Adrenal gland (tissue), 12 donors: ENCODE data around the gene SEC11A. TPM values are rescaled to one million over a fixed set of nuclear protein-coding genes. Genes with fewer than 3 reads are reported as not detected.

Experiments
- DNase-seq, 7 donors: peaks; one replicate each; pipeline ENCODE4 v3.0.0-alpha.2; 2019 to 2020
- H3K27ac ChIP-seq, 5 donors: fragments of 200-600 bp; sonication (generic) in 4 of 5; 1 replicate in 3 of 5; 2 replicates in 2 of 5; pipeline versions ENCODE4 v1.5.1 to v1.8.0; 2016 to 2020; ENCODE audit warnings: mild to moderate bottlenecking in 1 of 5
- H3K27me3 ChIP-seq: fragments of 200-600 bp; 2 replicates; pipeline ENCODE4 v1.8.0; 2021
- H3K36me3 ChIP-seq, 2 donors: fragments of 200-600 bp; replicated peaks in 1 of 2; 1 replicate in 1 of 2; 2 replicates in 1 of 2; pipeline versions ENCODE4 v1.5.1 to v1.8.0; 2018 to 2022
- H3K4me1 ChIP-seq, 2 donors: fragments of 200-600 bp; replicated peaks in 1 of 2; 1 replicate in 1 of 2; 2 replicates in 1 of 2; pipeline versions ENCODE4 v1.5.1 to v1.8.0; 2018 to 2021
- H3K4me3 ChIP-seq, 4 donors: fragments of 200-600 bp; sonication (generic) in 3 of 4; one replicate each; pipeline ENCODE4 v1.5.1; 2016 to 2018
- H3K9me3 ChIP-seq, 3 donors: fragments of 200-600 bp; sonication (generic) in 1 of 3; replicated peaks in 1 of 3; 1 replicate in 2 of 3; 2 replicates in 1 of 3; pipeline versions ENCODE4 v1.5.1 to v1.8.0; 2016 to 2021
- CTCF ChIP-seq, 6 experiments: fragments of 450-650 bp in 4 of 6; fragments of 200-600 bp in 2 of 6; sonication (generic) in 1 of 6; IDR thresholded peaks; 1 replicate in 5 of 6; 2 replicates in 1 of 6; pipeline versions ENCODE4 v1.5.1 to v1.8.0; 2016 to 2021; ENCODE audit warnings: antibody characterized with exemption in 6 of 6, mild to moderate bottlenecking in 2 of 6, moderate library complexity in 1 of 6
- POLR2A ChIP-seq, 2 donors: fragments of 450-650 bp; IDR thresholded peaks; one replicate each; pipeline ENCODE4 v1.6.1; 2017; ENCODE audit warnings: antibody characterized with exemption in 2 of 2, mild to moderate bottlenecking in 2 of 2, moderate library complexity in 1 of 2
- WGBS, 4 donors: extraction: QIAGEN DNeasy Blood & Tissue Kit in 2 of 4; methylation state at CpG; one replicate each; pipeline versions ENCODE4 v1.1.5 to v1.1.7; 2013 to 2017; 5-methylcytosine and 5-hydroxymethylcytosine counted together
- intact Hi-C, 2 donors: fragments of 100-400 bp; cut with DNase I; formaldehyde crosslinking; loops; one replicate each; pipeline versions ENCODE4 v1.14.1 to v1.15.0; 2022 to 2023
- polyA plus RNA-seq, 3 donors: library from polyadenylated mRNA; stranded (reverse); fragments of 200-250 nt in 2 of 3; fragments of 350-450 nt in 1 of 3; fragmentation: Illumina TruSeq in 1 of 3; extraction: RNeasy Lipid Tissue Mini Kit (QIAGEN cat#74804) in 1 of 3; gene quantifications; one replicate each; pipeline ENCODE4 v1.2.3, GENCODE V29; 2013 to 2014
- total RNA-seq, 9 donors: library from RNA; depleted of rRNA in 4 of 9; stranded (reverse); fragments of >200 nt in 4 of 9; fragments of 120-200 nt in 1 of 9; fragmentation: NEBNext Ultra II Directional in 1 of 9; extraction: Animal tissue kit (Norgen Biotek cat#: 25700) in 1 of 9; gene quantifications; one replicate each; pipeline versions ENCODE4 v1.1.0 to v1.2.4, GENCODE V29; 2013 to 2023
- donor health status: healthy with polysubstance abuse.
- donor health status: Bipolar disorder and iron deficiency.
- donor health status: DM: yes; HTN: yes; CAD: no.
- donor health status: DM: no; HTN: no; CAD: no.
- donor health status: DM: no; HTN: no; CAD: no.
- donor health status: DM: yes; HTN: yes; CAD: no.

Gene SEC11A
- total and polyA plus RNA-seq, 12 donors: 130 to 240 (median 168) TPM

- peaks cover 0 to 29% of the 10 kb centered on the region in 2 donors for H3K36me3 ChIP-seq
- no peak for DNase-seq
- peak overlapping the region in 2 of 5 donors; percentile 5 to 46 for H3K27ac ChIP-seq
- no peak for TF ChIP-seq POLR2A (IDR thresholded peaks at IDR 0.05)
- TF ChIP-seq CTCF (IDR thresholded peaks at IDR 0.05): no peak
- H3K4me3 ChIP-seq: no peak overlapping the region
- no peaks in the 10 kb centered on the region for H3K27me3 ChIP-seq
- no peaks in the 10 kb centered on the region for H3K9me3 ChIP-seq
- intact Hi-C loops: no loop called here
- 82 to 89% (median 85%) methylated on average over 2 of the region's 2 CpGs for WGBS, 4 donors
- peaks cover 0 to 5% of the 10 kb centered on the region in 2 donors for H3K4me1 ChIP-seq
These were observed 49.6 kb downstream of the SEC11A start for GRCh38 chr15:84666373-84666772.

- DNase-seq: no peak
- H3K4me3 ChIP-seq: no peak overlapping the region
- TF ChIP-seq CTCF (IDR thresholded peaks at IDR 0.05) (no peak), POLR2A (IDR thresholded peaks at IDR 0.05) (no peak)
- H3K27me3 ChIP-seq: no peaks in the 10 kb centered on the region
- no peak overlapping the region for H3K27ac ChIP-seq
- intact Hi-C loops: no loop called here
- no peaks in the 10 kb centered on the region for H3K9me3 ChIP-seq
- WGBS, 4 donors: 93 to 99% (median 96%) methylated on average over 10 of the region's 10 CpGs
- H3K4me1 ChIP-seq: peaks cover 5 to 18% of the 10 kb centered on the region in 2 donors
- H3K36me3 ChIP-seq: peaks cover 0 to 6% of the 10 kb centered on the region in 2 donors
These were observed 54.9 kb downstream of the SEC11A start for GRCh38 chr15:84661001-84661400.

- Histone ChIP-seq H3K4me3 (no peak overlapping the region), H3K27ac (no peak overlapping the region), H3K9me3 (no peaks in the 10 kb centered on the region), H3K27me3 (no peaks in the 10 kb centered on the region), H3K36me3 (no peaks in the 10 kb centered on the region), H3K4me1 (peaks cover 5 to 22% of the 10 kb centered on the region in 2 donors)
- 84 to 89% (median 87%) methylated on average over 4 of the region's 4 CpGs for WGBS, 4 donors
- intact Hi-C loops: loop anchor here (10.0 kb wide), 1 partner anchor 55 kb away; the partner anchor contains the start of gene SEC11A (in 2 of the 2)
- DNase-seq: no peak
- TF ChIP-seq CTCF (IDR thresholded peaks at IDR 0.05): no peak
- no peak for TF ChIP-seq POLR2A (IDR thresholded peaks at IDR 0.05)
These were observed 55.8 kb downstream of the SEC11A start for GRCh38 chr15:84659904-84660781.

- Histone ChIP-seq H3K4me1 (peaks cover 5 to 27% of the 10 kb centered on the region in 2 donors), H3K27ac (peak overlapping the region in 4 of 5 donors; percentile 56 to 85 (median 60)), H3K36me3 (no peaks in the 10 kb centered on the region), H3K9me3 (no peaks in the 10 kb centered on the region), H3K4me3 (peak overlapping the region in 1 of 4 donors; percentile 56), H3K27me3 (no peaks in the 10 kb centered on the region)
- TF ChIP-seq CTCF (IDR thresholded peaks at IDR 0.05) (no peak), POLR2A (IDR thresholded peaks at IDR 0.05) (no peak)
- WGBS, 4 donors: 49 to 58% (median 53%) methylated on average over 7 of the region's 7 CpGs
- intact Hi-C loops: loop anchor here (10.0 kb wide), 1 partner anchor 56 kb away; the partner anchor contains the start of gene SEC11A (in 2 of the 2)
- no peak for DNase-seq
These were observed 57.0 kb downstream of the SEC11A start for GRCh38 chr15:84658788-84659411.
